Transverse colon (tissue), 4 donors: Measurements from ENCODE around the gene SEMA4A. TPM values are rescaled to one million over a fixed set of nuclear protein-coding genes. Genes with fewer than 3 reads are reported as not detected.

Source experiments
- DNase-seq: peaks from one replicate; pipeline ENCODE4 v3.0.0-alpha.2; 2019
- H3K27ac ChIP-seq, 4 donors: fragments of 200-600 bp; sonication (generic); 2 replicates each; pipeline ENCODE4 v1.5.1; 2016 to 2018; ENCODE audit warnings: inconsistent platforms in 4 of 4
- H3K27me3 ChIP-seq: fragments of 200-600 bp; sonication (generic); 2 replicates; pipeline ENCODE4 v1.5.1; 2017; ENCODE audit warnings: inconsistent platforms
- H3K36me3 ChIP-seq, 4 donors: fragments of 200-600 bp; sonication (generic); 2 replicates each; pipeline ENCODE4 v1.5.1; 2017 to 2019; ENCODE audit warnings: inconsistent platforms in 4 of 4
- H3K4me1 ChIP-seq, 4 donors: fragments of 200-600 bp; sonication (generic); 2 replicates each; pipeline ENCODE4 v1.5.1; 2017 to 2020; ENCODE audit warnings: inconsistent platforms in 4 of 4
- H3K4me3 ChIP-seq, 4 donors: fragments of 200-600 bp; sonication (generic); 1 replicate in 1 of 4; 2 replicates in 3 of 4; pipeline versions ENCODE4 v1.5.1 to v1.6.1; 2017 to 2019; ENCODE audit warnings: inconsistent platforms in 4 of 4
- H3K9me3 ChIP-seq, 2 donors: fragments of 200-600 bp; sonication (generic); 2 replicates each; pipeline ENCODE4 v1.5.1; 2017 to 2019; ENCODE audit warnings: inconsistent platforms in 2 of 2
- CTCF ChIP-seq, 5 experiments: fragments of 200-600 bp in 3 of 5; fragments of 450-650 bp in 2 of 5; sonication (generic) in 3 of 5; IDR thresholded peaks; 1 replicate in 2 of 5; 2 replicates in 3 of 5; pipeline ENCODE4 v1.5.1; 2016 to 2017; ENCODE audit warnings: antibody characterized with exemption in 5 of 5, inconsistent platforms in 3 of 5, mild to moderate bottlenecking in 2 of 5, moderate library complexity in 1 of 5
- EP300 ChIP-seq: sonication (generic); formaldehyde crosslinking; IDR thresholded peaks from one replicate; pipeline ENCODE4 v1.6.1; 2017; ENCODE audit warnings: antibody characterized with exemption, low read depth
- POLR2A ChIP-seq: fragments of 450-650 bp; IDR thresholded peaks from one replicate; pipeline ENCODE4 v1.6.1; 2016; ENCODE audit warnings: antibody characterized with exemption, mild to moderate bottlenecking, moderate library complexity
- POLR2AphosphoS5 ChIP-seq, 3 donors: sonication (generic); formaldehyde crosslinking; IDR thresholded peaks; one replicate each; pipeline ENCODE4 v1.6.1; 2016; ENCODE audit warnings: antibody characterized with exemption in 3 of 3
- WGBS, 2 donors: methylation state at CpG; one replicate each; pipeline ENCODE4 v1.1.5; 2018; ENCODE audit warnings: low coverage in 1 of 2; 5-methylcytosine and 5-hydroxymethylcytosine counted together
- in situ Hi-C, 4 donors: fragments of 200-750 bp; cut with MboI; loops; one replicate each; pipeline versions ENCODE4 v1.15.0 to v1.15.1; 2017; ENCODE audit warnings: low sequenced_read_pairs in 3 of 4, low pct_ligation_motif_present in 1 of 4, low pct_unique_long_range_greater_than_20kb in 1 of 4
- intact Hi-C: fragments of 100-400 bp; cut with DNase I; formaldehyde crosslinking; loops from one replicate; pipeline ENCODE4 v1.15.1; 2023; ENCODE audit warnings: low total_unique reads
- total RNA-seq, 4 donors: library from RNA; depleted of rRNA; stranded (reverse); fragments of >200 nt; gene quantifications; one replicate each; pipeline ENCODE4 v1.1.0, GENCODE V29; 2016

The SEMA4A gene
- total RNA-seq, 4 donors from 2014 or later = 2.6 to 6.0 (median 4.8) TPM; not detected in 1

GRCh38 chr1:156150333-156151011 lies 2.9 kb upstream of the SEMA4A start:
- H3K27me3 ChIP-seq = no peaks in the 10 kb centered on the region
- TF ChIP-seq POLR2A (no peak), EP300 (no peak), CTCF (IDR thresholded peaks at IDR 0.05) (no peak), POLR2AphosphoS5 (IDR thresholded peaks at IDR 0.05) (no peak)
- 56% methylated on average over 9 of the region's 10 CpGs; no CpG with 5 or more reads in 1 of the 2 donors for WGBS, 2 donors
- no peaks in the 10 kb centered on the region for H3K36me3 ChIP-seq
- no peaks in the 10 kb centered on the region for H3K9me3 ChIP-seq
- in situ Hi-C loops (no loop called here), intact Hi-C loops (no loop called here)
- no peak for DNase-seq
- H3K4me1 ChIP-seq = peaks cover 10 to 23% (median 18%) of the 10 kb centered on the region in 4 donors
- H3K4me3 ChIP-seq = no peak overlapping the region
- H3K27ac ChIP-seq = peak overlapping the region in 2 of 4 donors; percentile 28 to 39

- 62% methylated on average over 6 of the region's 6 CpGs; no CpG with 5 or more reads in 1 of the 2 donors for WGBS, 2 donors
- Histone ChIP-seq H3K27ac (peak overlapping the region in 2 of 4 donors; percentile 28 to 39), H3K9me3 (no peaks in the 10 kb centered on the region)
These were observed 2.2 kb upstream of the SEMA4A start for GRCh38 chr1:156151093-156151688.

GRCh38 chr1:156152628-156153027 lies 757 bp upstream of the SEMA4A start:
- peaks cover 0 to 7% (median 5%) of the 10 kb centered on the region in 4 donors for H3K4me1 ChIP-seq
- no peak for DNase-seq
- H3K9me3 ChIP-seq = no peaks in the 10 kb centered on the region
- no peak for TF ChIP-seq POLR2A
- TF ChIP-seq POLR2AphosphoS5 (IDR thresholded peaks at IDR 0.05) = no peak
- no peak for TF ChIP-seq CTCF (IDR thresholded peaks at IDR 0.05)
- no peak for TF ChIP-seq EP300
- H3K27me3 ChIP-seq = no peaks in the 10 kb centered on the region
- H3K4me3 ChIP-seq = no peak overlapping the region
- no peak overlapping the region for H3K27ac ChIP-seq
- intact Hi-C loops = no loop called here
- in situ Hi-C loops = no loop called here
- WGBS, 2 donors = 75 to 80% methylated on average over 1 to 5 of the region's 5 CpGs
- H3K36me3 ChIP-seq = no peaks in the 10 kb centered on the region

More at GRCh38 chr1:156151093-156151688, 2.2 kb upstream of the SEMA4A start:
- Histone ChIP-seq H3K36me3 (no peaks in the 10 kb centered on the region), H3K27me3 (no peaks in the 10 kb centered on the region), H3K4me1 (peaks cover 9 to 16% (median 14%) of the 10 kb centered on the region in 4 donors), H3K4me3 (no peak overlapping the region)
- peak; percentile 43 for DNase-seq
- in situ Hi-C loops (no loop called here), intact Hi-C loops (no loop called here)
- TF ChIP-seq CTCF (IDR thresholded peaks at IDR 0.05) (no peak), EP300 (no peak), POLR2AphosphoS5 (IDR thresholded peaks at IDR 0.05) (no peak), POLR2A (no peak)

- peak; percentile 63 for DNase-seq
- no peak for TF ChIP-seq CTCF (IDR thresholded peaks at IDR 0.05)
- no peak for TF ChIP-seq POLR2A
- no peak for TF ChIP-seq EP300
- TF ChIP-seq POLR2AphosphoS5 (IDR thresholded peaks at IDR 0.05) = no peak
- H3K27ac ChIP-seq = peak overlapping the region in 2 of 4 donors; percentile 28 to 55
- no peaks in the 10 kb centered on the region for H3K36me3 ChIP-seq
- intact Hi-C loops = no loop called here
- peaks cover 0 to 7% (median 5%) of the 10 kb centered on the region in 4 donors for H3K4me1 ChIP-seq
- in situ Hi-C loops = no loop called here
- peak overlapping the region in 1 of 4 donors; percentile 19 for H3K4me3 ChIP-seq
- H3K27me3 ChIP-seq = no peaks in the 10 kb centered on the region
- no peaks in the 10 kb centered on the region for H3K9me3 ChIP-seq
- WGBS, 2 donors = 73 to 100% methylated on average over 2 to 11 of the region's 11 CpGs
These were observed 948 bp downstream of the SEMA4A start for GRCh38 chr1:156154317-156154749.
